Epithelial cell of proximal tubule (primary cell): Measurements from ENCODE around the gene NRXN3. TPM values are rescaled to one million over a fixed set of nuclear protein-coding genes. Genes with fewer than 3 reads are reported as not detected.

Experiments used
- DNase-seq: peaks from one replicate; pipeline ENCODE4 v3.0.0-alpha.2; 2011; ENCODE audit warnings: low read depth
- H3K4me3 ChIP-seq: 2 replicates; pipeline ENCODE4 v1.5.1; 2011; ENCODE audit warnings: low read depth, mild to moderate bottlenecking, low read length
- CTCF ChIP-seq: conservative IDR thresholded peaks from 2 replicates; pipeline ENCODE4 v1.5.1; 2012; ENCODE audit warnings: low read depth, mild to moderate bottlenecking, low read length
- total RNA-seq: library from RNA; depleted of rRNA; stranded (reverse); fragments of >200 nt; gene quantifications from 2 replicates; pipeline ENCODE4 v1.2.3, GENCODE V29; 2015

NRXN3 gene
- total RNA-seq, 1 donor from 2014 or later: 1.2 TPM

GRCh38 chr14:79062226-79062625, 892.1 kb downstream of the NRXN3 start:
- no peak overlapping the region for H3K4me3 ChIP-seq
- peak; percentile 85 for DNase-seq
- no peak for TF ChIP-seq CTCF

- H3K4me3 ChIP-seq: no peak overlapping the region
- TF ChIP-seq CTCF: no peak
- DNase-seq: no peak
These were observed 894.0 kb downstream of the NRXN3 start for GRCh38 chr14:79064214-79064613.

GRCh38 chr14:79074510-79074909, 904.3 kb downstream of the NRXN3 start:
- no peak overlapping the region for H3K4me3 ChIP-seq
- no peak for DNase-seq
- no peak for TF ChIP-seq CTCF

- no peak overlapping the region for H3K4me3 ChIP-seq
- DNase-seq: no peak
- TF ChIP-seq CTCF: no peak
These were observed 906.3 kb downstream of the NRXN3 start for GRCh38 chr14:79076428-79076827.

- no peak overlapping the region for H3K4me3 ChIP-seq
- TF ChIP-seq CTCF: no peak
- no peak for DNase-seq
These were observed 906.9 kb downstream of the NRXN3 start for GRCh38 chr14:79077096-79077495.

GRCh38 chr14:79080040-79080439, 909.9 kb downstream of the NRXN3 start:
- no peak for TF ChIP-seq CTCF
- DNase-seq: no peak
- H3K4me3 ChIP-seq: no peak overlapping the region

- TF ChIP-seq CTCF: no peak
- no peak overlapping the region for H3K4me3 ChIP-seq
- DNase-seq: no peak
These were observed 912.7 kb downstream of the NRXN3 start for GRCh38 chr14:79082883-79083282.
